ENCODE results near the gene GNG7. TPM values are rescaled to one million over a fixed set of nuclear protein-coding genes. Genes with fewer than 3 reads are reported as not detected.

Gene GNG7
- total and polyA plus RNA-seq, 10 of the 15 experiments (the other 5 are each of a cell fraction or from before 2014, with no cell fraction given) = 1.9 to 13.6 (median 6.5) TPM

DNA sequence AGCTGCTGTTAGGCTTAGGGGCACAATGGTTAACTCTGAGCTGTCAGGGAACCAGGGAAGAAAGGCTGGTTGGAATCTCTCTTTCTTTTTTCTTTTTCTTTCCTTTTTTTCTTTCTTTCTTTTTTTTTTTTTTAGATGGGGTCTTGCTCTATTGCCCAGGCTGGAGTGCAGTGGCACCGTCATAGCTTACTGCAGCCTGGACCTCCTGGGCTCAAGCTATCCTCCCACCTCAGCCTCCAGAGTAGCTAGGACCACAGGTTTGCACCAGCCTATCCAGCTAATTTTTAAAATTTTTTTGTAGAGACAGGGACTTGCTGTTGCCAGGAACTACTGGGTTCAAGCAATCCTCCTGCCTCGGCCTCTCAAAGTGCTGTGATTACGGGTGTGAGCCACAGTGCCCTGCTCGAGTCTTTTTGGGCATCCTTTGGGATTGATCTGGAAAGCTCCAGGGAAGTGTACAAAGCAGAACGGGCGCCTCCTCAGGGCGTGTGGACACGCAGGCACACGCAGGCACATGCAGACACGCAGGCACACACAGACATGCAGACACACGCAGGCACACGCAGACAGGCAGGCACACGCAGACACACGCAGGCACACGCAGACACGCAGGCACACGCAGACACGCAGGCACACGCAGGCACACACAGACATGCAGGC lies 127.4 kb downstream of the GNG7 start (continued):
- TF ChIP-seq, protein P1, sequence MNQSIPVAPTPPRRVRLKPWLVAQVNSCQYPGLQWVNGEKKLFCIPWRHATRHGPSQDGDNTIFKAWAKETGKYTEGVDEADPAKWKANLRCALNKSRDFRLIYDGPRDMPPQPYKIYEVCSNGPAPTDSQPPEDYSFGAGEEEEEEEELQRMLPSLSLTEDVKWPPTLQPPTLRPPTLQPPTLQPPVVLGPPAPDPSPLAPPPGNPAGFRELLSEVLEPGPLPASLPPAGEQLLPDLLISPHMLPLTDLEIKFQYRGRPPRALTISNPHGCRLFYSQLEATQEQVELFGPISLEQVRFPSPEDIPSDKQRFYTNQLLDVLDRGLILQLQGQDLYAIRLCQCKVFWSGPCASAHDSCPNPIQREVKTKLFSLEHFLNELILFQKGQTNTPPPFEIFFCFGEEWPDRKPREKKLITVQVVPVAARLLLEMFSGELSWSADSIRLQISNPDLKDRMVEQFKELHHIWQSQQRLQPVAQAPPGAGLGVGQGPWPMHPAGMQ (IDR thresholded peaks at IDR 0.05; ENCODE audit: borderline replicate concordance) = no peak
- TF ChIP-seq SP1 (IDR thresholded peaks at IDR 0.05; ENCODE audit: low read depth, low read length) = no peak
- TF ChIP-seq, protein P2, sequence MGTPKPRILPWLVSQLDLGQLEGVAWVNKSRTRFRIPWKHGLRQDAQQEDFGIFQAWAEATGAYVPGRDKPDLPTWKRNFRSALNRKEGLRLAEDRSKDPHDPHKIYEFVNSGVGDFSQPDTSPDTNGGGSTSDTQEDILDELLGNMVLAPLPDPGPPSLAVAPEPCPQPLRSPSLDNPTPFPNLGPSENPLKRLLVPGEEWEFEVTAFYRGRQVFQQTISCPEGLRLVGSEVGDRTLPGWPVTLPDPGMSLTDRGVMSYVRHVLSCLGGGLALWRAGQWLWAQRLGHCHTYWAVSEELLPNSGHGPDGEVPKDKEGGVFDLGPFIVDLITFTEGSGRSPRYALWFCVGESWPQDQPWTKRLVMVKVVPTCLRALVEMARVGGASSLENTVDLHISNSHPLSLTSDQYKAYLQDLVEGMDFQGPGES (IDR thresholded peaks at IDR 0.05) = no peak
- no peak for TF ChIP-seq RUNX3 (IDR thresholded peaks at IDR 0.05; ENCODE audit: low read length)
- TF ChIP-seq CREM (IDR thresholded peaks at IDR 0.05; ENCODE audit: low read depth) = no peak
- TF ChIP-seq POU2F2 (IDR thresholded peaks at IDR 0.05; ENCODE audit: borderline replicate concordance, low read depth, low read length) = no peak
- TF ChIP-seq, protein P3, sequence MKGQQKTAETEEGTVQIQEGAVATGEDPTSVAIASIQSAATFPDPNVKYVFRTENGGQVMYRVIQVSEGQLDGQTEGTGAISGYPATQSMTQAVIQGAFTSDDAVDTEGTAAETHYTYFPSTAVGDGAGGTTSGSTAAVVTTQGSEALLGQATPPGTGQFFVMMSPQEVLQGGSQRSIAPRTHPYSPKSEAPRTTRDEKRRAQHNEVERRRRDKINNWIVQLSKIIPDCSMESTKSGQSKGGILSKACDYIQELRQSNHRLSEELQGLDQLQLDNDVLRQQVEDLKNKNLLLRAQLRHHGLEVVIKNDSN (IDR thresholded peaks at IDR 0.05; ENCODE audit: borderline replicate concordance, extremely low read length, insufficient read depth, low read depth, low read length) = no peak
- TF ChIP-seq, protein P4, sequence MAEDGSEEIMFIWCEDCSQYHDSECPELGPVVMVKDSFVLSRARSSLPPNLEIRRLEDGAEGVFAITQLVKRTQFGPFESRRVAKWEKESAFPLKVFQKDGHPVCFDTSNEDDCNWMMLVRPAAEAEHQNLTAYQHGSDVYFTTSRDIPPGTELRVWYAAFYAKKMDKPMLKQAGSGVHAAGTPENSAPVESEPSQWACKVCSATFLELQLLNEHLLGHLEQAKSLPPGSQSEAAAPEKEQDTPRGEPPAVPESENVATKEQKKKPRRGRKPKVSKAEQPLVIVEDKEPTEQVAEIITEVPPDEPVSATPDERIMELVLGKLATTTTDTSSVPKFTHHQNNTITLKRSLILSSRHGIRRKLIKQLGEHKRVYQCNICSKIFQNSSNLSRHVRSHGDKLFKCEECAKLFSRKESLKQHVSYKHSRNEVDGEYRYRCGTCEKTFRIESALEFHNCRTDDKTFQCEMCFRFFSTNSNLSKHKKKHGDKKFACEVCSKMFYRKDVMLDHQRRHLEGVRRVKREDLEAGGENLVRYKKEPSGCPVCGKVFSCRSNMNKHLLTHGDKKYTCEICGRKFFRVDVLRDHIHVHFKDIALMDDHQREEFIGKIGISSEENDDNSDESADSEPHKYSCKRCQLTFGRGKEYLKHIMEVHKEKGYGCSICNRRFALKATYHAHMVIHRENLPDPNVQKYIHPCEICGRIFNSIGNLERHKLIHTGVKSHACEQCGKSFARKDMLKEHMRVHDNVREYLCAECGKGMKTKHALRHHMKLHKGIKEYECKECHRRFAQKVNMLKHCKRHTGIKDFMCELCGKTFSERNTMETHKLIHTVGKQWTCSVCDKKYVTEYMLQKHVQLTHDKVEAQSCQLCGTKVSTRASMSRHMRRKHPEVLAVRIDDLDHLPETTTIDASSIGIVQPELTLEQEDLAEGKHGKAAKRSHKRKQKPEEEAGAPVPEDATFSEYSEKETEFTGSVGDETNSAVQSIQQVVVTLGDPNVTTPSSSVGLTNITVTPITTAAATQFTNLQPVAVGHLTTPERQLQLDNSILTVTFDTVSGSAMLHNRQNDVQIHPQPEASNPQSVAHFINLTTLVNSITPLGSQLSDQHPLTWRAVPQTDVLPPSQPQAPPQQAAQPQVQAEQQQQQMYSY (CRISPR knock-in tag; IDR thresholded peaks at IDR 0.05) = no peak
- TF ChIP-seq GATAD2B (conservative IDR thresholded peaks at IDR 0.05; ENCODE audit: low read depth) = no peak
- TF ChIP-seq NR2C1 (IDR thresholded peaks at IDR 0.05) = no peak

Data from GM12878 (cell line).